Stomach (tissue), 4 donors: ENCODE results near the gene SPN.

Source experiments
- CTCF ChIP-seq, 7 experiments: fragments of 450-650 bp in 4 of 7; fragments of 200-600 bp in 3 of 7; sonication (generic) in 3 of 7; IDR thresholded peaks; one replicate each; pipeline ENCODE4 v1.5.1; 2016 to 2019; ENCODE audit warnings: antibody characterized with exemption in 7 of 7, control low read depth in 2 of 7, mild to moderate bottlenecking in 1 of 7
- EP300 ChIP-seq: sonication (generic); formaldehyde crosslinking; IDR thresholded peaks from one replicate; pipeline ENCODE4 v1.6.1; 2017; ENCODE audit warnings: antibody characterized with exemption
- POLR2A ChIP-seq, 4 donors: fragments of 450-650 bp; IDR thresholded peaks; one replicate each; pipeline ENCODE4 v1.6.1; 2016; ENCODE audit warnings: antibody characterized with exemption in 4 of 4, control low read depth in 2 of 4, mild to moderate bottlenecking in 1 of 4, moderate library complexity in 1 of 4
- POLR2AphosphoS5 ChIP-seq, 3 donors: sonication (generic); formaldehyde crosslinking; IDR thresholded peaks; one replicate each; pipeline ENCODE4 v1.6.1; 2016; ENCODE audit warnings: antibody characterized with exemption in 3 of 3

- TF ChIP-seq EP300 (no peak), CTCF (IDR thresholded peaks at IDR 0.05) (no peak), POLR2A (IDR thresholded peaks at IDR 0.05) (no peak), POLR2AphosphoS5 (IDR thresholded peaks at IDR 0.05) (no peak)
Observed at GRCh38 chr16:29644973-29645693, 17.9 kb upstream of the SPN start.
